NCI-H146 treated with DMSO at 0.1 percent for 48 hours (cell line): ENCODE results near the gene PARD3.
"Not testable (repeated sequence)": the region's sequence is repeated elsewhere in the genome, so short reads cannot be mapped to it uniquely, and the experiment has no call there.

ENCODE experiments used
- DNase-seq: peaks from one replicate; lab custom pipeline; 2025; ENCODE audit not compliant: unreplicated experiment; lab: John Stamatoyannopoulos, UW

The PARD3 gene

DNA sequence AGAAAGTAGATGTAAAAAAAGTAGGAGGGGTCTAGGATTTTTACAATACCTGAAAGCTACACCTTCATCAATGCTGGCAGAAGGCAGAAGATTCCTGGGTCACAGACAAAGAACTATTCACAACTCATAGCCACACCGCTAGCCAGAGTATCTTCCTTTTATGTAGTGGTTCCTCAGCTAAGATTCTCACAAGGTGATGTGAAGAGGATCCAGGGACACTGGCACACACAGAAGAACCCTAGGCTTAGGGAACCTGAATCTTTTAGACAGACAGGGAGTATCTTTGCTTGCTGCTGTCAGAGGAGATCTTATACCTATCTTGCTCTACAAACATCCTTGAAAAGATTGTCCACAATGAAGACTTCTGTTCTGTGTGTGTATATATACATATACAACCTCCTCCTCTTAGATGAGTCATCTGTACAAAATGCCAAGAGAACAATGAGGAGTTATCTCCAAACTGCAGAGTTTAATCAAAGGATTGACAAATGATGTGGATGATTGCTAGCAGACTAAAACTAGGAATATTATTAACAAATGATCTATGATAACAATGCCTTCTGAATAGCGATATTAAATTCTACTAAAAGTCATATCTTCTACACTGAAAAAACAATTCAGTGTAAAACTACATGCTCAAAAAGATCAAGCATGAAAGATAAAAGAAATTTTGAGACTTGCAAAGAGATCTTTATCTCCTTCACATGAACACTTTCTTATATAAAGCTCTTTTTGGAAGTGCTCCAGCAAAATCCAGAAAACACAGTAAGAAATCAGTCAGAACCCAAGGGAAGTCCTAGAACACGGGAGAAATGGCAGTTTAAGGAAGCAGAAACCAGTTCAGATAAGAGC is 409.3 kb downstream of the PARD3 start:
- no peak for DNase-seq

DNA sequence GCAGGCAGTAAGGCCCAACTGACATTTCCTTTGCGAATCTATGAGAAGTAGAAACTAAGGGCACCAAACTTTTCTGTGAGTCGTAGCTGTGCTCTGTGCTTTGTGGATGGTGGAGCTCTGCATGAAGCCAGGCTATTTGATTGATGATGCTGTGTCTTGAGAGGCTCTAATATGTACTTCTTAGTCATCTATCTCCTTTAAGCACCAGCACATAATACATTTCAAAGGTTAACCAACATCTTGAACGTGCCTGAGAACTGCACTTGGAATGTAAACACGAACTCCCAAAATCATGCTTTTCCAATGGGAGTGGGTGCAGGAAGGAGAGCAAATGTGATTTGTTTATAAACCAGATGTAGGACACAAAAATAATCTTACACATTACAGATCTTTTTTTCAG is 411.6 kb downstream of the PARD3 start:
- no peak for DNase-seq

DNA sequence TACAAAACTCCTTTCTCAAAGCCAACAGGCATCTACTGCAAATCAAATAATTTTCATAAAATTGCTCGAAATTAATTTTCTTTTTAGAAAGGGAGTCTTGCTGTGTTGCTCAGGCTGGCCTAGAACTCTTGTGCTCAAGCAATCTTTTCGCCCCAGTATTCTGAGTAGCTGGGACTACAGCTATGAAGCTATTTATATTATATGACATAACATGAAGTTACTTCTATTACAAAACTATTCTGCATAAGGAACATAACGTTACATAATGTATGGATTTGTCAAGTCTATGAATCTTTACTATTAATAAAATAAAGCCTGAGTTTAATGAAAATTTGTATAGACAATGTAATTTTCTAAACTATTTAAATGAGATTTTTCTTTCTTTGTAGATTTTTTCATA is 415.0 kb downstream of the PARD3 start:
- DNase-seq = no peak

DNA sequence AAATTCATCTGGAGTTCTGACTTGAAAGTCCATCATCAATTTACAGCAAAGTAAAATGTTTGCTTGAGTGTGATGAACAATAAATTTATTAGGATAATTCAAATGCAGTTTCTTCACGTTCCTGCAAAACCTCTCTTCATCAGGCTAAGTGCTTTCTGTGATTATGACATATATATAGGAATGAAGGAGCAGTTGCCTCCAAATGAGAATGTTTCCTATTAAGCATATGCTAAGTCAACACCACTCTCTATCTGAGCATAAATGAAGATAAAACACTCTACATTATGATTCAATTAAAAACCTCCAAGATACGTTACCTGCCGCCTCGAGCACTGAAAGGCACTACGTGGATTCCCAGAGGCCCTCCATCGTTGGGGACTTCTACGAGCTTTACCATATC is 416.1 kb downstream of the PARD3 start:
- no peak for DNase-seq

DNA sequence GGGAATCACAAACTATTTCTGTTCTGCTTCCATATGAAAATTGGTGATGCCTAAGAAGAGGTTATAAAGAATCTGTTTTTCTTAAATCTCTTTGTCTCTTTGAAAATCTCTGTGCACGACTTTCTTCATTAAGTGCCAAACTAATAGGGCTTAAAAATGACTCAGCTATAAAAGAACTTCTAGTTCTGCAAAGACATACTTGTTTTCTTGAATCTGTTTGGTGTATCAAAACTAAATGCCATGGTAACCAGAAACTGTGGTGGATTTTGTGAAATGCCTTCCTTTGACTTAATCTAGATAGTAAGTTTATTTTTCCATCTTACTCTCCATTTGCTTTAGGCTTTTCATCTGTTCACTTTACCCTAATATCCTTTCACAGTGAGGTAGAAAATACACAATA is 417.8 kb downstream of the PARD3 start:
- DNase-seq = no peak

DNA sequence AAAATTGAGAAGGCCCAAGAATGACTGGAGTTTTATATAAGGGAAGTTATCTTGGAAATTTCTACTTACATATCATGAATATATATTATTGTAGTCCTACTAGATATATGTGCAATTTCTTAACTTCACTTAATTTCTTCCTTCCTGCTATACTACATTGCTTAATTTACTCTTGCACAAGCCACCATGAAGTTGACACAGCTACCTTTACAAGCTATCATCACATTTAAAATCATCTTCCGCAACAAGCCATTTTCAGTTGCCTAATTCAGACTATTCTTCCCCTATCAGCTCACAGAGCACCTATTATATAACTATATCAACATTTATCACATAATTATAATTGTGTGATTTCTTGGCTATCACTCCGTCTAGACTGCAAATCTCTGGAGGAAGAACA is 418.4 kb downstream of the PARD3 start:
- no peak for DNase-seq

DNA sequence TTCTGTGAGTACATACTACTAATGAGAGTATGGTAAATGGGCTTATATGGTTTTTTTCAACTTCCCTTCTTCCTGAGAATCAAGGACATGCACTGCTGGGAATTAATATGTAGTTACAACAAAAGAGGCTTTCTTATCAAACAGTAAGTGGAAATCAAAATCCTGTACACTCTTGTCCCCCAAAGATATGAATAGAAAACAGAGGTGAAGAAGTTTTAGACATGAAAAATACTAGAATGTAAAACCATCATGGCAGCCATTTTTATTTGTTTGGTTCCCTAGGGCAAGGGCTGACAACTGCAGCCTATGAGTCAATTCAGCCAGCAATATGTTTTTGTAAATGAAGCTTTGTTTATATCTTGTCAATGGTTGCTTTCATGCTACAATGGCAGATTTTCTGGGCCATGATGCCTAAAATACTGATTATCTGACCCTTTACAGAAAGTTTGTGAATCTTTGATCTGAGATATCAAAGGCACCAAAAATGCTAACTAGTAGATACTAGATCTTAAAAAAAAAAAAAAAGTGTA is 422.4 kb downstream of the PARD3 start:
- DNase-seq = no peak

DNA sequence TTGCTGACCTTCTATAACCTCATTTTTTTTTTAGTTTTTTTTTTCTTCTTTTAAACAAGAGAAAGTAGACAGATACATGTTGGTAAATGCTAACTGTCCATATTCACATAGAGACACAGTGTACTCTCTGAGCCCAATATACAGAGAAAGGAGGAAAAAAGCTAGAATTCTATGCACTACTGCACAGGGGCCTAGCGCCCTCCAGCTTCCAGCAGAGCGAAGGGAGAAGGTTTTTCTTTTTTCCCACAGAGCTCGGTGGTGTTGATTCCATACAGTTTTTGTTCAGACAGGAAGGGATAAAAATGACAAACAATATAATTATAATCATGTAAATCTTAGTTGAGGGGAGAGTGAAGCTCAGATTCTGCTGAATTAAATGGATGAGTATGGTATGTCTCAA is 423.9 kb downstream of the PARD3 start:
- DNase-seq = not testable (repeated sequence)

DNA sequence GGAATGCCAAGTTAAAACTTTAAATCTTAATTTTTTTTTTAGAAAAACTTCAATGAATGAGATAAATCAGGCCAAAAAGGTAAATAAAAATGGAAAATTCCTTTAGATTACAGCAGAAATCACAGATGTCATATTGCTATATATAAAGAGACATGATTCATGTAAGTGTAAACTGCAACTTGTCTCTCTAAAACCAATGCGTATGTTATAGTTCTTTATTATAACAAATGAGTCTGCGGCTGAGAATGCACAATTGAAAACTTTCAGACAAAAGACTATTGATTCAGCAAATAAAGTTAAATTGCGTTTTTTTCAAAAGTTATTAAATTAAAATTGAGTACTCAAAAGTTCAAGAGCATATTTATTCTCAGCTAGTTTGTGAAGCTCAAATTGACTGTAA is 425.3 kb downstream of the PARD3 start:
- no peak for DNase-seq

DNA sequence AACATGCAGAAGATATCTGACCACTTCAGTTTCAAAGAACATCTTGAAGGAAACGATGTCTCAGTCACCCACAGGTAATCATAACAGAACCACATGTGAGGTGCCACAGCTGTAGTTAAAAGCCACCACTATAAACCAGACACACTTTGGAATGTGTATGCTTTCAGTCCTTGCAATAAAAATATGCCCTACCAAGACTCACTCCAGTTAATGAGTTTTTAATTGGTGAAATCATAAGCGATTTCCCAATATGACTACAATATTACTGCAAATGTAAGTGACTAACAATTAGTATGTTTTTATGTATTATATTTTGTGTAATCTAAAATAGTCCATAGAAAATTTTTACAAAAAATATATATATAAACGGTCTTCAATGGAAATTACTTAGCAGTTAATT is 428.2 kb downstream of the PARD3 start:
- no peak for DNase-seq

DNA sequence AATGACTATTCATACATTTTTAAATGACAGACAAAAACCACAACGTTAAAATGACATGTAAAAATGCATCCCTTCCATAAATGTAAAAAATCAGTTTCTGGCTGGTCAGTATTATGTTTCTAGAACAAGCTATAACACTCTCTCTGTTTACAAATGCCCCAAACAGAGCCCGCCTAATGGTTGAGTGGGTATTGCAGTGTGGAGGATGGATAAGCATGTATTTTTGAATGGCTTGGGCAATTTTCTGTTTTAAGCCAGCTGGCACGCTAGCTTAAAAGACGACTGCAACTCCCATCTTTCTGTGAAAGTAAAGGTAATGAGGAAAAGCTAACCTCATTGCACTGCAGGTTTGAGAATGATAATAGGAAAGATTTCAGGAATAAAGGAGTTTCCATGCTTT is 430.7 kb downstream of the PARD3 start:
- DNase-seq = no peak

DNA sequence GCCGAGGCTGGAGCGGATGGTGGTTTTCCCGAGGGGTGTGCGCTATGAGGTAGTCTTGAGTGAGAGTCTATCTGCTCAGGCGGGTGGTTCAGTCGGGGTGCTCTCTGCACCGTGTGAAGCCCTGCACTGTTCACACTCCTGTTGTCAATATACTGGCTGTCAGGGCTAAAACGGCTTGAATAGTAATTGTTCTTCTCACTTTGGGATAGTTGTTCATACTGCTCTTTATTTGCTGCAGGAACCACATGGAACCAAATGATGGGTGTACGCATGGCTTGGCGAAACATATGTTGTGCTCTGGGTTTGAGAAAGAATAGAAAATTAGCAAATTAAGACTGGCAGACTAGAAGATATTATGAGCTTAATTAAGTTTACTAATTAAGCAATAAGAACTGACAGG is 432.5 kb downstream of the PARD3 start:
- no peak for DNase-seq

DNA sequence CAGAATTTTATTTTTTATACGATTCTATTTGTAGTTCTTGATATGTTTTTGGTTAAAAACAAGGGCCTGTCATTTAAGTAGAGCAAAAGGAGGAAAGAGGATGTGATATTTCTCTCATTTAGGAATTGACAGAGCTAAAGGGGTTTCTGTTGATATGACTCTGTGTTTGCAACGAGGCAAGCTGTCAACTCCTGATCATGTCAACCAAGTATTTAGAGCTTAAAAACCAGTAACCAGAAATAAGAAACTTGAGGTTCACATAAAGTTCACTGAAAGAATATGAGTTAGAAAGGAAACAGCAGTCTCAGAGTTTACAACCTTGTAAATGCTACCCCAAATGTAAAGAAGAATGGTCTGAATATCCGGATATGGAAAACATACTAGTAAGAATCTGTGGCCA is 434.2 kb downstream of the PARD3 start:
- no peak for DNase-seq

DNA sequence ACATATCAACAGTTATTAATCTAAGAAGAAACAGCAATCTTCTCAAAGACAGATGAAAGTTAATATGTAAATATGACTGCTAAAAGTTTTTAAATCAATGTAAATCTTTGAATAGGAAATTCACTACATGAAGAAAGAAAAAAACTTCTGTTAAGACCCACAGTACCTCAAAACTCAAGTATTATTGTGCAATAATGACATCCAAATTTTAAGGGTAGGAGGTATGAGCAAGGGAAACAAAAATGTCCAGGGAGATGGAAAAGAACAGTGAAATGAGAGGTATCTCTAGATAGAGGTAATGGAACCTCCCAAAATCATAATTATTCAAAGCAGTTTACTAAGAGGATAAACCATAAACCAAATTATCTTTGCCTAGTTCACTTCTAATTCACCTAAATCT is 436.8 kb downstream of the PARD3 start:
- DNase-seq = no peak

DNA sequence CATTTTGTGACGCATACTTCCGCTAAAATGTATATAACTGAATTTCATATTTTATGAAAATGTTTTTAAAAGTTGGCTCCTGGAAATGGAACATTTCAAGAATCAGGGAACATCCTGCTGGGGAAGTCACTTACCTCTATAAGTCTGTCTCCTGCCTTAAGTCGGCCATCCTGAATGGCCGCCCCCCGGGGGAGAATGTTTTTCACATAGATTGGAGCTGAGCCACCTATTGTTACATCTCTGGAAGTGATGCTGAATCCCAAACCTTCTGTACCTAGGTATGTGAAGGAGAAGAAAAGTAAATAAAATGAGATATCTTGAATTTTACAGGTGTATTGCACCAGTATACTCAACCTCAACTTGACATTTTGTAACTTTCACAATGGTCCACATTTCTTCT is 437.3 kb downstream of the PARD3 start:
- no peak for DNase-seq

DNA sequence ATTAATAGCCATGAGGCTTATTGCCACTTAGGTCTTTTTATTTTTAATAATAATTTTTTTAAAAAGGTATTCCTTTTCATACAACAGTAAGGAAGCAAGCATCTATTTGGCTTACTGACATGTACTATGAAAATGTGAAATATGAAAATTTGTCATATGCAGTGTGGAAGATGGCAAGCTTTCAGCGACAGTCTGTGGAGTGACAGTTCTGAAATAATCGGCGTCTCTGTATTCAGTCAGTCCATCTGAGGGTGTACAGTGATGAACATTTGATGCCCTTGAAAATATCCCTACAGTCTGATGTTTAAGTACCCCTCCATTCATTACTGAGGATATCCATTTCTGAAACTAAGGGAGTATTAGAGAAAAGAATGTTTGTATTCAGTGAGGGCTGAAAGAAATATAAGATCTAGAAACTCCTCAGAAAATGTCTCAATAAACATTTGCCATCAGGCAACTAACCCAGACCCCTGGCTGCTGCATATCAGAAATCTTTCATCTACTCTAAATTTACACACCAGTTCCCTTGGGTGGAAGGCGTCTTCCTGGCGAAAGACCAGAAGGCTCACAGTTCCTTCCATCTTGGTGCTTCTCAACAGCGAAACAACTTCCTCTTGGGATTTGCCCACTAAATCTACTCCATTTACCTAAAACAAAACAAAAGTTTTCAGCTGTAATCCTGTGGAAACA is 440.6 kb downstream of the PARD3 start:
- DNase-seq = no peak

DNA sequence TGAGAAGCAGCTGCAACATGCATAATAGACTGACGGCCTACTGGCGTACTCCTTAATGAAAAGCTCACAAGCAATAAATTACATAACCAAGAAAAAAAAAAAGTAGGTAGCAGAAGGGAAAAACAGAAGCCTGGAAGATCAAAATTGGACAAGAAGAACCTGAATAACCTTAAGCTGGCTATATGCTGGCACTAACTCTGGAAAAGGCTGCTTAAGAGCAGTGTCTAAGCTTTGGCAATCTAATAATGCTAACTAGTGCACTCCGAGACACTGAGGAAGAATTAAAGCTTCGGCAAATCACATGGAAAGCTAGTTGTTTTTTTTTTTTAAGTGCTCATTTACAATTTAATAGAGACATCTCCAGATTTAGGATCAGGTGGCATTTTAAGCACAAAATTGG is 441.9 kb downstream of the PARD3 start:
- no peak for DNase-seq

DNA sequence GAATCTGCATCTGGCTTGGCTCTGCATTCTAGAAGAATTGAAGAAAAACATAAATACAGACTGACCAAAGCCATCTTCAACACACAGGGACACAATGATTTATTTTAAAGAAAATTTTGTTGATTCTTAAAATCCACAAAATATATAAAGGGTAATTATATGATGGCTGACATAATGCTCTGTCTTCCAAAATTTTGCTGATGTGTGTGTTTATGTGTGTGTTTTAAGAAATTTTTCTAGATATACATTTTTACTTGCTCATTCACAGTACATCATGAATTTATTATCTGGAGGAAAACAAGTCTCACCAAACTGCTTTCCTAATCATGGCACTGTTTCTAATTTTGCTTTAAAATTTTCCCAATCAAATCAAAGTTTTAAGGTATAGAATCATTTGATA is 442.6 kb downstream of the PARD3 start:
- no peak for DNase-seq

DNA sequence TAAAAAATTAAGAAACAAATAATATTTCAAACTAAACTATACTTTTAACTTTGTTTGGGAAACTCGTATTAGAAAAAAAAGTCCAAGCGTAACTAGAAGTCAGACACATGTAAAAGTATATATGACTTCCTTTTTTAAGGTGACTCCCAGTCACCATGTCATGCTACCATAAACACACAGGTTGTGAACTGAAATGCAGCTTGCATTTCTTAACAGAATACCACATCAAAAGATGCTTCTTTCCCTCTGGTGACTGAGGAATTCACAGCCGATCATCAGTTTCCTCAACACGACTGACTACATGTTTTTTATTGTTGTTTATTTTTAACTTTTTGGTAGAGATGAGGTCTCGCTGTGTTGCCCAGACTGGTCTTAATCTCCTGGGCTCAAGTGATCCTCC is 445.0 kb downstream of the PARD3 start:
- no peak for DNase-seq

DNA sequence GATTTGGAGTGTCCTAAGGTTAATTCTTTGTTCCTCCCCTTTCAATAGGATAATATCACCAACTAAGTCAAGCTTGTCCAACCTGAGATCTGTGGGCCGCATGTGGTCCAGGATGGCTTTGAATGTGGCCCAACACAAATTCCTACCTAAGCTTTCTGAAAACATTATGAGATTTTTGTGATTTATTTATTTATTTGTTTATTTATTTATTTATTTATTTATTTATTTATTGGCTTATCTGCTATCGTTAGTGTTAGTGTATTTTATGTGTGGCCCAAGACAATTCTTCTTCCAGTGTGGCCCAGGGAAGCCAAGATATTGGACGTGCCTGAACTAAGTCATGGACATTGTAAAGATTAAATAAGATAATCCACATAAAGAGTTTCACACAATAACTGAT is 446.0 kb downstream of the PARD3 start:
- DNase-seq = no peak

DNA sequence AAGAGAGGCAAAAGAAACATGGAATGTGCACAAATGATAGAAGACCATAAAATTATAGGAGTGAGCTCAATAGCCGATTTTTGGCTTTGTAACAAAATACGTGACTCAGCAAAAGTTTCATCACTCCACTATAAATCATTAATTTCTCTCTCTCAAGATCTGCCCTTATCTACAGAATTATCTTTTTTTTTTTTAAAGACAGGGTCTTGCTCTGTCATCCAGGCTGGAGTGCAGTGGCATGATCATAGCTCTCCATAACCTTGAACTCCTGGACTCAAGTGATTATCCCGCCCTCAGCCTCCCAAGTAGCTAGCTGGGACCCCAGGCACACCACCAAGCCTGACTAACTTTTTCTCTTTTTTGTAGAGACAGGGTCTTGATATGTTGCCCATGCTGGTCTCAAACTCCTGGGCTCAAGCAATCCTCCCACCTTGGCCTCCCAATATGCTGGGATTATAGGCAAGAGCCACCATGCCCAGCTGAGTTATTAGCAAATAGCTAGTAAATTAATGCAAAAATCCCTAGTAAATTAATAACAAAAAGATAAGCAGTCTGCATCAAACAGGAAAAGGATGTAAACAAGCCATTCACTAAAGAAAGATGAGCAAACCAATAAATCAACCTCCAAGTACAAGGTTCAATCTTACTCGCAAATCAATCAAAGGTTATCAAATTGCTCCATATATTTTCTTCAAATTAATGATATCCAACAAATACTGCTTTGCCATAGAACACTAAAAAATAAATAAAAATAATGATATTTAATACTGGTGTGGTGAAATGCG is 450.7 kb downstream of the PARD3 start:
- no peak for DNase-seq

DNA sequence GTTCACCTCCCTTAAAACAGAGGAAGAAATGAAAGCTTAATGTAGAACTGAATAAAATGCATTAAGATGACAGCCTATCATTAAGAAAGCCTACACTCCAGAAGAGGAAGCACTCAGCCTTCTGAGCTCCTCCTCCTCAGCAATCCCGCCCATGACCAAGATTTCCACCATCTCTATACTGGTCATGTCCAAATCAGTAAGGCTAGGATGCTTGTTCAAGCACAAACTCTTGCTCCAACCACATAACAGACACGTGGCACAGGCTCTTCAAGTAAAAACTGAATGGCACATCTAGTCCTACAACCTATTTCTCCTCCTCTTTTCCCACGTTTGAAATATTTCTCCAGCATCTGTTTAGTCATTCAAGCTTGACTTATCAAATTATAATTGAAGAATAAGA is 454.1 kb downstream of the PARD3 start:
- DNase-seq = no peak
